Measurements from ENCODE around the gene SEPTIN1. TPM values are rescaled to one million over a fixed set of nuclear protein-coding genes. Genes with fewer than 3 reads are reported as not detected.

Gene SEPTIN1
- total RNA-seq, 2 experiments from 2014 or later = 133 to 181 TPM

- ChIA-PET CTCF (ENCODE audit: unreplicated experiment) (interaction anchor here (0.6 to 1.1 kb wide), 2 partner anchors 14 to 170 kb away, joined by 3 to 7 read pairs; no protein-coding TSS in a partner anchor), POLR2A (interaction anchor here (0.9 to 1.8 kb wide), 3 partner anchors 14 to 39 kb away, joined by 4 to 7 read pairs (median 4); partner anchors contain the start of genes SEPTIN1, TBC1D10B and ZNF48)
- H2AFZ ChIP-seq (ENCODE audit: low read length) = no peak overlapping the region
- H3K9me2 ChIP-seq (ENCODE audit: insufficient read depth, low read length) = no peaks in the 10 kb centered on the region
- peak overlapping the region; percentile 99 for H3K4me2 ChIP-seq (ENCODE audit: low read length)
- H3K36me3 ChIP-seq (ENCODE audit: insufficient read depth, low read length) = peaks cover 82% of the 10 kb centered on the region
- H3K4me1 ChIP-seq (ENCODE audit: insufficient read depth, low read length, poor library complexity, severe bottlenecking) = peaks cover 50% of the 10 kb centered on the region
- peak overlapping the region; percentile 98 for H3K4me3 ChIP-seq (ENCODE audit: low read depth, low read length, poor library complexity, severe bottlenecking)
- TF ChIP-seq EZH2phosphoT487 (IDR thresholded peaks at IDR 0.05; ENCODE audit: borderline replicate concordance, low read depth, low read length) = no peak
- peak; percentile 23 for DNase-seq (ENCODE audit: low spot score)
- H3K9me3 ChIP-seq (ENCODE audit: low read length) = no peaks in the 10 kb centered on the region
- BruUV-seq (replicated peaks) = no TSS peak
- H4K20me1 ChIP-seq (ENCODE audit: insufficient read depth, low read length) = no peaks in the 10 kb centered on the region
- intact Hi-C loops (cut with micrococcal nuclease; ENCODE audit: unreplicated experiment) = loop anchor here (10.0 kb wide), 1 partner anchor 292 kb away; the partner anchor contains the start of gene ALDOA
- H3K27ac ChIP-seq (ENCODE audit: low read depth, low read length, poor library complexity, severe bottlenecking) = peak overlapping the region; percentile 76
- peaks cover 40% of the 10 kb centered on the region for H3K79me2 ChIP-seq (ENCODE audit: insufficient read depth, low read depth, low read length)
Measured at GRCh38 chr16:30356401-30357084, 25.8 kb downstream of the SEPTIN1 start.

GRCh38 chr16:30355954-30356308 is 26.4 kb downstream of the SEPTIN1 start:
- no peaks in the 10 kb centered on the region for H4K20me1 ChIP-seq (ENCODE audit: insufficient read depth, low read length)
- intact Hi-C loops (cut with micrococcal nuclease; ENCODE audit: unreplicated experiment) = loop anchor here (10.0 kb wide), 1 partner anchor 291 kb away; the partner anchor contains the start of gene ALDOA
- CTCF ChIA-PET (ENCODE audit: unreplicated experiment) = interaction anchor here (1.1 kb wide), 1 partner anchor 15 kb away, joined by 3 read pairs; no protein-coding TSS in a partner anchor
- TF ChIP-seq CTCF (conservative IDR thresholded peaks at IDR 0.05; ENCODE audit: low read length) (no peak), EZH2phosphoT487 (IDR thresholded peaks at IDR 0.05; ENCODE audit: borderline replicate concordance, low read depth, low read length) (no peak)
- H3K4me3 ChIP-seq (ENCODE audit: low read depth, low read length, poor library complexity, severe bottlenecking) = peak overlapping the region; percentile 98
- H3K79me2 ChIP-seq (ENCODE audit: insufficient read depth, low read depth, low read length) = peaks cover 42% of the 10 kb centered on the region
- H3K4me2 ChIP-seq (ENCODE audit: low read length) = peak overlapping the region; percentile 99
- POLR2A ChIA-PET = interaction anchor here (1.8 to 3.2 kb wide), 2 partner anchors 14 to 15 kb away, joined by 7 to 18 read pairs; partner anchors contain the start of gene TBC1D10B
- peaks cover 56% of the 10 kb centered on the region for H3K4me1 ChIP-seq (ENCODE audit: insufficient read depth, low read length, poor library complexity, severe bottlenecking)
- no peaks in the 10 kb centered on the region for H3K9me2 ChIP-seq (ENCODE audit: insufficient read depth, low read length)
- H2AFZ ChIP-seq (ENCODE audit: low read length) = no peak overlapping the region
- no peak for DNase-seq (ENCODE audit: low spot score)
- no TSS peak for BruUV-seq (replicated peaks)
- H3K9me3 ChIP-seq (ENCODE audit: low read length) = no peaks in the 10 kb centered on the region
- peaks cover 83% of the 10 kb centered on the region for H3K36me3 ChIP-seq (ENCODE audit: insufficient read depth, low read length)
- peak overlapping the region; percentile 76 for H3K27ac ChIP-seq (ENCODE audit: low read depth, low read length, poor library complexity, severe bottlenecking)

- intact Hi-C loops (cut with micrococcal nuclease; ENCODE audit: unreplicated experiment) = loop anchor here (10.0 kb wide), 1 partner anchor 291 kb away; the partner anchor contains the start of gene ALDOA
- H3K4me2 ChIP-seq (ENCODE audit: low read length) = peak within 1 kb of the TSS; percentile 99
- H3K4me1 ChIP-seq (ENCODE audit: insufficient read depth, low read length, poor library complexity, severe bottlenecking) = peaks cover 62% of the 10 kb centered on the region
- peaks cover 37% of the 10 kb centered on the region for H3K79me2 ChIP-seq (ENCODE audit: insufficient read depth, low read depth, low read length)
- BruUV-seq (replicated peaks) = TSS peak; percentile 78
- H3K27ac ChIP-seq (ENCODE audit: low read depth, low read length, poor library complexity, severe bottlenecking) = peak within 1 kb of the TSS; percentile 76
- no peaks in the 10 kb centered on the region for H3K9me3 ChIP-seq (ENCODE audit: low read length)
- H3K9me2 ChIP-seq (ENCODE audit: insufficient read depth, low read length) = no peaks in the 10 kb centered on the region
- ChIA-PET POLR2A (interaction anchor here (0.8 to 3.2 kb wide), 5 partner anchors 11 to 20 kb away, joined by 3 to 18 read pairs (median 7); partner anchors contain the start of gene TBC1D10B), CTCF (ENCODE audit: unreplicated experiment) (interaction anchor here (1.1 kb wide), 1 partner anchor 15 kb away, joined by 3 read pairs; no protein-coding TSS in a partner anchor)
- peak; percentile 98 for DNase-seq (ENCODE audit: low spot score)
- peaks cover 83% of the 10 kb centered on the region for H3K36me3 ChIP-seq (ENCODE audit: insufficient read depth, low read length)
- peak within 1 kb of the TSS; percentile 98 for H3K4me3 ChIP-seq (ENCODE audit: low read depth, low read length, poor library complexity, severe bottlenecking)
- TF ChIP-seq CTCF (conservative IDR thresholded peaks at IDR 0.05; ENCODE audit: low read length) (0 out of 2 replicates have a peak, but pooled peaks have one; percentile 12), EZH2phosphoT487 (IDR thresholded peaks at IDR 0.05; ENCODE audit: borderline replicate concordance, low read depth, low read length) (no peak)
- H4K20me1 ChIP-seq (ENCODE audit: insufficient read depth, low read length) = no peaks in the 10 kb centered on the region
- peak within 1 kb of the TSS; percentile 33 for H2AFZ ChIP-seq (ENCODE audit: low read length)
Measured at GRCh38 chr16:30355144-30355953, 27.0 kb downstream of the SEPTIN1 start, which contains the start of gene CD2BP2. Gene CD2BP2 (minus strand): TSS chr16:30355308. CDS start chr16:30354681, 627 bp downstream.

Measured in OCI-LY7 (cell line).